ENCODE data around the gene VAV3. TPM values are rescaled to one million over a fixed set of nuclear protein-coding genes. Genes with fewer than 3 reads are reported as not detected.

Gene VAV3
- total and polyA plus RNA-seq, 2 of the 13 experiments (the other 11 are each of a cell fraction or from before 2014, with no cell fraction given): 15.9 to 29.8 TPM

- no peak for TF ChIP-seq ZBTB44 (CRISPR knock-in tag; IDR thresholded peaks at IDR 0.05)
- no peak for TF ChIP-seq BATF2 (CRISPR knock-in tag; IDR thresholded peaks at IDR 0.05)
These were observed 401.5 kb downstream of the VAV3 start (continued) for GRCh38 chr1:107563441-107563840.

- ChIA-PET POLR2A (no interaction called here), CTCF (ENCODE audit: low intra/inter-chr PET ratio, low total read pairs) (no interaction called here)
- in situ Hi-C loops (cut with HindIII; ENCODE audit: extremely low pct_ligation_motif_present, low pct_unique_long_range_greater_than_20kb): no loop called here
- Histone ChIP-seq H3K27me3 (ENCODE audit: control insufficient read depth in 1 of 2, insufficient read depth in 2 of 2, low read length in 2 of 2) (0 out of 5 replicates have a peak, but pooled peaks cover 0 to 3% of the 10 kb centered on the region in 2 experiments), H3K4me2 (ENCODE audit: low read depth, low read length) (no peak overlapping the region), H3K9ac (ENCODE audit: insufficient read depth, low read depth, low read length) (no peak overlapping the region), H3K9me3 (ENCODE audit: low read length) (no peaks in the 10 kb centered on the region), H3K4me1 (ENCODE audit: insufficient read depth, low read length) (no peaks in the 10 kb centered on the region), H3K79me2 (ENCODE audit: insufficient read depth, low read length) (no peaks in the 10 kb centered on the region), H3K36me3 (replicated peaks in 1 of 2; ENCODE audit: control insufficient read depth in 1 of 2, insufficient read depth in 2 of 2, low read length in 2 of 2) (no peaks in the 10 kb centered on the region), H2AFZ (ENCODE audit: low read length) (no peak overlapping the region), H4K20me1 (ENCODE audit: insufficient read depth, low read length) (no peaks in the 10 kb centered on the region), H3K4me3 (replicated peaks in 1 of 3; ENCODE audit: insufficient read depth in 1 of 3, low read depth in 2 of 3, low read length in 3 of 3) (no peak overlapping the region), H3K27ac (ENCODE audit: extremely low read length, insufficient read depth, low read length) (no peak overlapping the region)
- FAIRE-seq (no peak), ATAC-seq (no peak), DNase-seq (ENCODE audit: low spot score) (no peak)
- intact Hi-C loops (cut with micrococcal nuclease; ENCODE audit: unreplicated experiment): no loop called here
- 45% methylated on average over 3 of the region's 3 CpGs for WGBS (ENCODE audit: low lambda C conversion rate)
- BruUV-seq (replicated peaks): no TSS peak
- TF ChIP-seq RFX1 (IDR thresholded peaks at IDR 0.05) (no peak), ZSCAN9 (CRISPR knock-in tag; IDR thresholded peaks at IDR 0.05; ENCODE audit: borderline replicate concordance) (no peak), SRSF1 (optimal IDR thresholded peaks at IDR 0.05; ENCODE audit: low read depth, low read length) (no peak), ZNF367 (CRISPR knock-in tag; IDR thresholded peaks at IDR 0.05; ENCODE audit: borderline replicate concordance) (no peak), MAFK (conservative IDR thresholded peaks at IDR 0.05 in 1 of 2, IDR thresholded peaks at IDR 0.05 in 1 of 2; ENCODE audit: low read length in 2 of 2) (no peak), TMF1 (CRISPR knock-in tag; IDR thresholded peaks at IDR 0.05; ENCODE audit: low read depth) (no peak), CHD4 (IDR thresholded peaks at IDR 0.05; ENCODE audit: borderline replicate concordance, low read length) (no peak), ZNF720 (CRISPR knock-in tag; IDR thresholded peaks at IDR 0.05) (no peak), HOXA7 (CRISPR knock-in tag; IDR thresholded peaks at IDR 0.05) (no peak), FOXP4 (CRISPR knock-in tag; IDR thresholded peaks at IDR 0.05) (no peak), POLR2AphosphoS5 (IDR thresholded peaks at IDR 0.05; ENCODE audit: low read depth, low read length) (no peak)
These were observed 405.1 kb downstream of the VAV3 start for GRCh38 chr1:107559881-107560280.
